RWPE2 (cell line): ENCODE results near the gene TMEM221.

Source experiments
- ATAC-seq: fragments of 200-7000 bp; cut with Tn5 transposase; 3 replicates; pipeline ENCODE4 v1.9.1; 2021; ENCODE audit warnings: low read depth
- DNase-seq: peaks from one replicate; pipeline ENCODE4 v3.0.0-alpha.2; 2020; ENCODE audit warnings: low spot score
- H3K27ac ChIP-seq: fragments of 450-650 bp; 2 replicates; pipeline ENCODE4 v1.5.1; 2017; ENCODE audit warnings: mild to moderate bottlenecking; ENCODE audit not compliant: poor library complexity, severe bottlenecking
- H3K27me3 ChIP-seq: fragments of 250-450 bp; sonication (Bioruptor Pico); 2 replicates; pipeline ENCODE4 v1.5.1; 2021; ENCODE audit warnings: mild to moderate bottlenecking, moderate library complexity; ENCODE audit not compliant: insufficient read depth, poor library complexity, severe bottlenecking
- H3K36me3 ChIP-seq: fragments of 250-450 bp; sonication (Bioruptor Pico); 2 replicates; pipeline ENCODE4 v1.5.1; 2020; ENCODE audit warnings: low read depth, mild to moderate bottlenecking, moderate library complexity
- H3K4me1 ChIP-seq: fragments of 250-450 bp; sonication (Bioruptor Pico); 2 replicates; pipeline ENCODE4 v1.5.1; 2021; ENCODE audit warnings: mild to moderate bottlenecking, moderate library complexity; ENCODE audit not compliant: insufficient read depth, poor library complexity, severe bottlenecking
- H3K4me3 ChIP-seq: fragments of 250-450 bp; sonication (Bioruptor Pico); 2 replicates; pipeline ENCODE4 v1.5.1; 2021; ENCODE audit warnings: mild to moderate bottlenecking, moderate library complexity; ENCODE audit not compliant: severe bottlenecking
- H3K9me3 ChIP-seq: fragments of 250-450 bp; sonication (Bioruptor Pico); 2 replicates; pipeline ENCODE4 v1.5.1; 2021; ENCODE audit warnings: mild to moderate bottlenecking, moderate library complexity; ENCODE audit not compliant: severe bottlenecking
- TF ChIP-seq, protein P1 (sequence below): fragments of 450-650 bp; IDR thresholded peaks from one replicate; pipeline ENCODE4 v1.5.1; 2017; ENCODE audit warnings: mild to moderate bottlenecking, moderate library complexity; ENCODE audit not compliant: poor library complexity, severe bottlenecking

The TMEM221 gene

DNA sequence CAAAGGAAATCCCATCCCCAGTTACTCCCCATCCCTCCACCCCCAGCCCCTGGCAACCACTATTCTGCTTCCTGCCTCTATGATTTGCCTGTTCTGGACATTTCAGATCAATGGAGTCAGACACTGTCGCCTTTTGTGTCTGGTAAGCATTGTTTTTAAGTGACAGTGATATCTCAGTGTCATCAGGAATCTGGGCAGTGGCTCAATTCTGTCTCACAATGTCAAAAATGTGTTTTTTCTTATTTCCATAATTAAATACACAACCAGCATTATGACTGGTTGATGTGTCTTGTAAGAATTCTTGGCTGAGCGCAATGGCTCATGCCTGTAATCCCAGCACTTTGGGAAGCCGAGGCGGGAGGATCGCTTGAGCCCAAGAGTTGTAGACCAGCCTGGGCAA, 42.8 kb upstream of the TMEM221 start:
- ATAC-seq (no peak), DNase-seq (no peak)
- Histone ChIP-seq H3K4me1 (no peaks in the 10 kb centered on the region), H3K27ac (no peak overlapping the region), H3K27me3 (no peaks in the 10 kb centered on the region), H3K9me3 (no peaks in the 10 kb centered on the region), H3K36me3 (no peaks in the 10 kb centered on the region), H3K4me3 (no peak overlapping the region)
- TF ChIP-seq, protein P1, sequence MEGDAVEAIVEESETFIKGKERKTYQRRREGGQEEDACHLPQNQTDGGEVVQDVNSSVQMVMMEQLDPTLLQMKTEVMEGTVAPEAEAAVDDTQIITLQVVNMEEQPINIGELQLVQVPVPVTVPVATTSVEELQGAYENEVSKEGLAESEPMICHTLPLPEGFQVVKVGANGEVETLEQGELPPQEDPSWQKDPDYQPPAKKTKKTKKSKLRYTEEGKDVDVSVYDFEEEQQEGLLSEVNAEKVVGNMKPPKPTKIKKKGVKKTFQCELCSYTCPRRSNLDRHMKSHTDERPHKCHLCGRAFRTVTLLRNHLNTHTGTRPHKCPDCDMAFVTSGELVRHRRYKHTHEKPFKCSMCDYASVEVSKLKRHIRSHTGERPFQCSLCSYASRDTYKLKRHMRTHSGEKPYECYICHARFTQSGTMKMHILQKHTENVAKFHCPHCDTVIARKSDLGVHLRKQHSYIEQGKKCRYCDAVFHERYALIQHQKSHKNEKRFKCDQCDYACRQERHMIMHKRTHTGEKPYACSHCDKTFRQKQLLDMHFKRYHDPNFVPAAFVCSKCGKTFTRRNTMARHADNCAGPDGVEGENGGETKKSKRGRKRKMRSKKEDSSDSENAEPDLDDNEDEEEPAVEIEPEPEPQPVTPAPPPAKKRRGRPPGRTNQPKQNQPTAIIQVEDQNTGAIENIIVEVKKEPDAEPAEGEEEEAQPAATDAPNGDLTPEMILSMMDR, result no peak

DNA sequence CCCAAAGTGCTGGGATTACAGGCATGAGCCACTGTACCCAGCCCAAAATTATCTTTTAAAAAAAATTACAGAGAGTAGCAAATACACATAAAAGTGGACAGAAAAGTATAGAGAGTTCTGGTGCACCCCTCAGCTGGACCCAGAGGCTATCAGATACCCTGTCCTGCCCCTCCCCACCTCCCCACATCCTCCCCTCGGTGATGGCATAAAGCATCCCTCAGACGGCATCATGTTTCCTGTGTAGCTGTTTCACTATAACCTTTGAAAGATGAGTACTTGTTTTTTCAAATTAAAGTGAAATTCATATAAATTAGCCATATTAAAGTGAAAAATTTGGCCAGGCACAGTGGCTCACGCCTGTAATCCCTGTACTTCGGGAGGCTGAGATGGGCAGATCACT, 41.9 kb upstream of the TMEM221 start:
- TF ChIP-seq, protein P1, result no peak
- no peak overlapping the region for H3K4me3 ChIP-seq
- DNase-seq (no peak), ATAC-seq (no peak)
- H3K27ac ChIP-seq, result no peak overlapping the region
- H3K9me3 ChIP-seq, result no peaks in the 10 kb centered on the region
- no peaks in the 10 kb centered on the region for H3K27me3 ChIP-seq
- H3K36me3 ChIP-seq, result no peaks in the 10 kb centered on the region
- no peaks in the 10 kb centered on the region for H3K4me1 ChIP-seq

DNA sequence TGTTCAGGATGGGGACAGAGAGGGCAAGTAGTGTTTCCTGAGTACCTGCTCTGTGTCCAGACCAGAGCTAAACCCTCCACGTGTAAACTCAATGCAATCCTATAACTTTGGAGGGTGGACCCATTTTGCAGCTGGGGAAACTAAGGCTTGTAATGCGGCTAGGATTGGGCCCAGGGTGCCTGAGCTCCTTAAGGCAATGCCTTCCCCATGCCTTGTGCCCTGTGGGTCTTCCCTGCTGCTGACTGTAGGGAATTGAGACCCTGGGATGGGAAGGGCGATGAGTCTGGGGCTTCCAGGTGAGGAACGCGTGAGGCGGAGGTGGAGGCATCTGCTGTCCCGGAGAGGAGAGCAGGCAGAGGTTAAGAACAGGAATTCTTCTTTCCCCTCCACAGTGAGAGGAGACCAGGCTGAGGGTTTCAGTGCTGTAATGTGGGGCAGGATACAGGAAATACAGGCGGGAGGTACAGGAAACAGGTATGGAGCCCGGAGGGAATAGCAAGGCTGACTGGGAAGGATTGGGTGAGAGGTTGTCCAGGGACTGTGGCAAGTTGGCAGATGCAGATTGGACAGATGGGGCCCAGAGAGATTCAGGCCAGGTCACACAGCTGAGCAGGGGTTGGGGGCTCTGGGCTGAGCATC, 41.0 kb upstream of the TMEM221 start:
- Histone ChIP-seq H3K27ac (no peak overlapping the region), H3K9me3 (no peaks in the 10 kb centered on the region), H3K36me3 (no peaks in the 10 kb centered on the region), H3K27me3 (no peaks in the 10 kb centered on the region), H3K4me3 (no peak overlapping the region), H3K4me1 (no peaks in the 10 kb centered on the region)
- no peak for ATAC-seq
- no peak for DNase-seq
- TF ChIP-seq, protein P1, result peak; percentile 5

DNA sequence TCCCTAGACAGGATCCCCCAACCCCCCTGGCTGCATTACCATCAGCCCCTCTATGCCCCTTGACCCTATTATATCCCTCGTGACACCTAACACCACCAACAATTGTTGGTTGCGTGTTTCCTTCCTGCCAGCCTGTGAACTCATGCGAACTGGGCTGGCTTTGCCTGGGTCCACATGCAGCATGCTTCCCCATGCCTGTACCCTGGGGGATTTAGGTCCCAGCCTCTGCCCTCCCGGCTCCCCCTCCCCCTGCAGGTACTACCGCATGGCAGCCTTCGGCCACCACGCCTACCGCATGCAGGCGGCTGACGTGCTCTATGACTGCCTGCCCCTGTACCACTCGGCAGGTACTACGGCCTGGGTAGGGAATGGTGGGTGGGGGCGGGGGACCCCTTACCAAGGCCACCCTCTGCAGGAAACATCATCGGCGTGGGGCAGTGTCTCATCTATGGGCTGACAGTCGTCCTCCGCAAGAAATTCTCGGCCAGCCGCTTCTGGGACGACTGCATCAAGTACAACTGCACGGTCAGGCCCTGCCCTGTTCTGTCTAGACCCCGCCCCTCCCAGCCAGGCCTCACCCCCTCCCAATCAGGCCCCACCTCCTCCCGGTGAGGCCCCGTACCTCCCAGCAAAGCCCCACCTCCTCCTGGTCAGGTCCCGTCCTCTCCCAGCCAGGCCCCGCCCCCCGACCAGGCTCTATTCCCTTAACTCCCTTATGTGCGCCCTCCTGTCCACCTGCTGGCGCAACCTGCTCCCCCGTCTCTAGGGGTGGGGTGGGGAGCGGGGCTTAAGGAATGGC, 40.3 kb upstream of the TMEM221 start:
- no peaks in the 10 kb centered on the region for H3K36me3 ChIP-seq
- TF ChIP-seq, protein P1, result no peak
- no peaks in the 10 kb centered on the region for H3K27me3 ChIP-seq
- no peaks in the 10 kb centered on the region for H3K4me1 ChIP-seq
- peak; percentile 80 for ATAC-seq
- no peaks in the 10 kb centered on the region for H3K9me3 ChIP-seq
- H3K27ac ChIP-seq, result no peak overlapping the region
- DNase-seq, result no peak
- no peak overlapping the region for H3K4me3 ChIP-seq
